22Rv1 (cell line): ENCODE results near the gene FAM120B.

ENCODE experiments used
- H3K27ac ChIP-seq: fragments of 450-650 bp; 2 replicates; pipeline ENCODE4 v1.5.1; 2017
- CTCF ChIP-seq: fragments of 450-650 bp; IDR thresholded peaks from 2 replicates; pipeline ENCODE4 v1.5.1; 2017; ENCODE audit warnings: mild to moderate bottlenecking
- ZFX ChIP-seq: fragments of 450-650 bp; IDR thresholded peaks from 2 replicates; pipeline ENCODE4 v1.6.1; 2017; ENCODE audit warnings: antibody characterized with exemption, borderline replicate concordance

FAM120B gene

DNA sequence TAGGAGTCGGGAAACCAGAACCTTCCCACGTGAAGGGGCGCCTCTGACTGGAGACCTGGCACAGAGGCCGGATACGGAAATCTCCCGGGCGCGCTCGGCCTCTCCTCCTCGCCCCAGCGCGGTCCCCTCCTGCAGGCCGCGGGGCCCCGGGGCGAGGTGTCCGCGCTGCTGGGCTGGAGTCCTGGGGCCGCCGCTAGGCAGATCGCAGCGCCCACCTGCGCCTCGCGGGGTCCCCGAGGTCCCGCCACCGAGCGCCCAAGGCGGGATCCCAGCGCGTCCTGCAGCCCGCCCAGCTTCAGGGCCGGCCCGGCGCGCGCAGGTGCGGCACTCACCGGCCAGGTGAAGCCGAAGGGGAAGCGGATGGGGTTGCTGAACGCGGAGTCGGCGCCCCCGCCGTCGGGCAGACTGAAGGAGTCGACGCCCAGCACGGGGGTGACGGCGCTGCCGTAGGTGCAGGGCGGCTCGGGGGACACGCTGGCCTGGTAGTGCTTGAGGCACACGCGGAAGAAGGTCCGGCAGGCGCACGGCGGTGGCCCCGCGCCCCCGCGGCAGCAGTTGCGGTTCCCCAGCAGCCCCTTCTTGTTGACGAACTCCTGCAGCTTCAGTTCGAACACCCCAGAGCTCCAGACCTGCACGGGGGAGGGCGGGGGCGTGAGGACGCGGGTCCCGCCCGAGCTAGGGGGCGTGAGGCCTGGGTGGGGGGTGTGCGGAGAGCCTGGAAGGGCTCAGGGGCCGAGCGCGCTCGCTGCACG, 17.2 kb upstream of the FAM120B start:
- TF ChIP-seq CTCF (no peak), ZFX (no peak)
- H3K27ac ChIP-seq, result no peak overlapping the region

- TF ChIP-seq ZFX, result no peak
- no peak for TF ChIP-seq CTCF
- no peak overlapping the region for H3K27ac ChIP-seq
Measured at GRCh38 chr6:170289951-170290295, 16.6 kb upstream of the FAM120B start.

- no peak within 1 kb of the TSS for H3K27ac ChIP-seq
- TF ChIP-seq CTCF, result no peak
- TF ChIP-seq ZFX, result no peak
Measured at GRCh38 chr6:170290296-170291128, 16.0 kb upstream of the FAM120B start, which contains the start of gene DLL1. Gene DLL1 (minus strand): TSS chr6:170291078. CDS start chr6:170290139, 939 bp downstream.

DNA sequence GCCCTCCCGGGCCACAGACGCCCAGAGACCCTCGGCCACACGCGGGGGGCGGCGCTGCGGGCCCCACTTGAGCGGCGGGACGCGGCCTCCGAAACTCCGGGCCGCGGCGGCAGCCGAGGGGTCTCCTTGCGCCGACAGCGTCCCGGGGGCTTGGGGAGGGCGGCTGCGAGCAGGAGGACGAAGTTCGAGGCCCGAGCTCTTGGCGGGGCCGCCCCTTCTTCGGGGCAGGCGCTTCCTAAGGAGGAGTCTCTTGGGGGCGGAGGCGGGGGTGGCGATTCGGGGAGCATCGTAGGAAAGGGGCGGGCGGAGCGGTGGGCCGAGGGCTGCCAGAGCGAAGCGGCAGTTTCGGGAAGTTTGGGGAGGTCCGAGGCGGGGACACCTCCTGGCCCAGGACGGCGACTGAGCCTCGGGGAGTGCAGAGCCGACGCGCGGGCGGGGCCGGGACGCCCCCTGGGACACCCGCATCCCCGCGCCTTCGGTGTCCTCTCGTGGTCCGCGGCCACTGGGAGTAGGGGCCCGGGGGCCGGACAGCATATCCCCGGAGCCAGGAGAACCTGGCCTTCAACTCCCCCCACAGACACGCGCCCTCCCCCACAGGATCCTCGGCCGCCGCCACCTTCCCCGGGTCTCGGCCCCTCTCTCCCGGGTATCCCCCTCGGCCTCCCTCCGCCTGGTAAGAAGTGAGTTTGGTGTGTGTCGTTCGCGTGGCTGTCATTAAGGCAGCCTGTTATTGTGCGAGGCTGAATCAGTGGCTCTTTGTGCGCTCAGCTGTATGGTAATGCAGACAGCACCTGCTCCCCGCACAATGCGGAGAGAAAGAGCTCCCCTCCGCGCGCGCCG, 15.1 kb upstream of the FAM120B start:
- TF ChIP-seq CTCF (no peak), ZFX (no peak)
- H3K27ac ChIP-seq, result no peak overlapping the region

- no peak for TF ChIP-seq ZFX
- no peak for TF ChIP-seq CTCF
- H3K27ac ChIP-seq, result no peak overlapping the region
Measured at GRCh38 chr6:170292111-170292406, 14.5 kb upstream of the FAM120B start.

GRCh38 chr6:170292407-170293158, 14.0 kb upstream of the FAM120B start:
- no peak for TF ChIP-seq ZFX
- 0 out of 2 replicates have a peak, but pooled peaks have one; percentile 37 for TF ChIP-seq CTCF
- H3K27ac ChIP-seq, result no peak overlapping the region
